Islet precursor cell (in vitro differentiated cells): ENCODE results near the gene COQ8A.
"Not testable (repeated sequence)": the region's sequence is repeated elsewhere in the genome, so short reads cannot be mapped to it uniquely, and the experiment has no call there.

ENCODE experiments used
- DNase-seq: peaks from one replicate; pipeline ENCODE4 v3.0.0-alpha.2; 2018

The COQ8A gene

DNA sequence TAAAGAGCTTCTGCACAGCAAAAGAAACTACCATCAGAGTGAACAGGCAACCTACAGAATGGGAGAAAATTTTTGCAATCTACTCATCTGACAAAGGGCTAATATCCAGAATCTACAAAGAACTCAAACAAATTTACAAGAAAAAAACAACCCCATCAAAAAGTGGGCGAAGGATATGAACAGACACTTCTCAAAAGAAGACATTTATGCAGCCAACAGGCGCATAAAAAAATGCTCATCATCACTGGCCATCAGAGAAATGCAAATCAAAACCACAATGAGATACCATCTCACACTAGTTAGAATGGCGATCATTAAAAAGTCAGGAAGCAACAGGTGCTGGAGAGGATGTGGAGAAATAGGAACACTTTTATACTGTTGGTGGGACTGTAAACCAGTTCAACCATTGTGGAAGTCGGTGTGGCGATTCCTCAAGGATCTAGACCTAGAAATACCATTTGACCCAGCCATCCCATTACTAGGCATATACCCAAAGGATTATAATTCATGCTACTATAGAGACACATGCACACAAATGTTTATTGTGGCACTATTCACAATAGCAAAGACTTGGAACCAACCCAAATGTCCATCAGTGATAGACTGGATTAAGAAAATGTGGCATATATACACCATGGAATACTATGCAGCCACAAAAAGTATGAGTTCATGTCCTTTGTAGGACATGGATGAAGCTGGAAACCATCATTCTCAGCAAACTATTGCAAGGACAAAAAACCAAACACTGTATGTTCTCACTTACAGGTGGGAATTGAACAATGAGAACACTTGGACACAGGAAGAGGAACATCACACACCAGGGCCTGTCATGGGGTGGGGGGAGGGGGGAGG lies 10.6 kb upstream of the COQ8A start:
- not testable (repeated sequence) for DNase-seq

DNA sequence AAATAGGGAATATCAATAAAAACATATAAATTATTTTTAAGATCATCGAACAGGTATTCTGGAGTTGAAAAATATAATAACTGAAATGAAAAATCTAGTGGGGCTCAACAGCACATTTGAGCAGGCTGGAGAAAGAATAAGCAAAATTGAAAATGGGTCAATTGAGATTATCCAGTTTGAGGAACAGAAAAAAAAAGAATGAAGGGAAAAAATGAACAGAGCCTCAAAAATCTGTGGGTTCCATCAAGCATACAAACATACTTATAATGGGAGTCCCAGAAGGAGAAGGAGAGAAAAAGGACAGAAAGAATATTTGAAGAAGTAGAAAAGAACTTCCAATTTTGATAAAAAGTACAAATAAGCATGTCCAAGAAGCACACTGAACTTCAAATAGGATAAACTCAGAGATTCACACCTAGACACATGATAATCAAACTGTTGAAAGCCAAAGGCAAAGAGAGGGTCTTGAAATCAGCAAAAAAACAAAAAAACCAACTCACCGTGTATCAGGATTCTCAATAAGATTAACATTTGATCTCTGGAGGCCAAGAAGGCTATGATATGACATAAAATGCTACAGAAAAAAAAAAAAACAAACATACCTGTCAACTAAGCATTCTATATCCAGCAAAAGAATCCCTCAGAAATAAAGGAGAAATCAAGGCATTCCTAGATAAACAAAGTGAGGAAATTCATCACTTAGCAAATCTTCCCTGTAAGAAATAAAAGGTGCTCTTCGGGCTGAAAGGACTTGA lies 5.4 kb upstream of the COQ8A start:
- DNase-seq = no peak

DNA sequence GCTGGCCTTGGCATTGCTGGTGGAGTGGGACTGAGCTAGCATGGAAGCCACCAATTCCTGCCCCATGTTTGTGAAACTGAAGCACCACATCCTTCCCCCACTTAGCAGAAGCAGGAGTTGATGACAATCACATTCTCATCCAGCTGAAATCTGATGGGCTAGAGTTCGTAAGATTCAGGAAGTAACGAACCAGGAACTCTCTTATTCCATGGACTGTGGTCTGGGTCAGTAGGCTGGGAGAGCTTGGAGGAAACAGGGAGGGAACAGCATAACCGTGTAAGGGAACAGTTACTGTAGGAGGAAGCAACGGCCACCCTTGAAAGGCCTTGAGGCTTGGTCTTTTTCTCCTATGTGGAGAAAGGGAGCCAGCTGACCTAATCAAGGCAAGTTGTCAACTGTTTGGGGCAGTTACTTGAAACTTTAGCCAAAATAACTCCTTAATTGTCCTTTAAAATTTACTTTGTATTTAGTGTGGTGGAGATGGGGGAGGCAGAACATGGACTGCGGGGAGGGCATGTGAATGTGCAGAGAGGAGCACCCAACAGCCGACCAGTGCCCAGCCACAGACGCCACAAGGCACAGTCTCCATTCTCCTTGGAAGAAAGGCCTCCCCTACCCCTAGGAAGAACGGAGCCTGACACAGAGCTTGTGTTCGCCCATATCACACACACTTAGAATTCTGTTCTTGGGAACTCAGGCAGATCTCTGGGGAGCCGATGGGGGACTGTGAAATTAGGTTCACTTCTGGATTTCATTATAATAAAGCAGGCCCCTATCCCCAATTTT lies 2.0 kb upstream of the COQ8A start:
- peak; percentile 29 for DNase-seq

DNA sequence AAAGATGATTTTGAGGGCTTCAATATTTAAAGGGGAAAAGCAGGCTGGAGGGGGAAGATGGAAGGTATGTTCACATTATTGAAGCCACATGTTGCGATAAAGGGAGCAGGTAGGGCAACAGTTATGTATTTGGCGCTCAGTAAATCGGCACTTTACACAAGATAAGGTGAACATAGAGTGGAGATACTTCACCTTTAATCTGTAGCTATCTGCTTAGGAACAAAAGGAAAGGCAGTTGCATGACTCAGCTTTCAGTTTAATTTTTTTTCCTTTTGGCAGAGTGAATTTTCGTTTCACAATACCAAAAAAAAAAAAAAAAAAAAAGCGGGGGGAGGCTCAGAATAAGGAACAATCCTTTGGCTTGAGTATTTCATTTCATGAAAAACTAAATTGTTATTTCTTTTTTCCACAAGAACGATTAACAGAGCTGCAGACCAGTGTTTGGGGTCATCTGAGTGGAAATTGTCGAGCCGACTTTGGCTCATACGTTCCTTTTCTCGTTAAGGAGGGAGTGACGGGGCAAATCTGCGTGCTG lies 1.1 kb upstream of the COQ8A start:
- peak; percentile 20 for DNase-seq

DNA sequence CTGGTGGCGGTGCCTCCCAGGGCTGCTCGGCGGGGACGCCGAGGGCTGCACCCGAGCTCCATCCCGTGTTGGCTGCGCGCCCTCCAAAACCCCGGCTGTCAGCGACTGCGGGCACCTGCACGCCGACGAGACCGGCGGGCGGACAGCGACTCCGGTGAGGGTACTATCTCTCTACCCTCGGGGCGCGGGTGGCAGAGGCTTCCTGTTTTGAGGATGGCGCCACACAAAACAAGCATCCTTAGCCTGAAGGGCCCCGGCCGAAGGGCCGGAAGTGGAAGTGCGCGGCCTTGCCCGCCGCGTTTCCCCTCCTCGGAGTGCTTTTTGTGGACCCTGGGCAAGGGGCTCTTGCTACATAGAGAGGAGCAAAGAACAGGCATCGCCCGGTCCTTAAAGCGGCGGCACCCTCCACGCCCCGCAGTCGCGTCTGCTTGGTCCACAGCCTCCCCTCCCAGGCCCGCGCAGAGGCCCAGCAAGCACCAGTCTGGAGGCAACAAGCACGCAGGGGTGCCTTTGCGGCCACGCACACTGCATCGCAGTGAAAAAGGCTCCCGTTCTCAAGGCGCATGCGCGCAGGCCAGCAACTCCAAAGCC lies 561 bp upstream of the COQ8A start:
- no peak for DNase-seq

DNA sequence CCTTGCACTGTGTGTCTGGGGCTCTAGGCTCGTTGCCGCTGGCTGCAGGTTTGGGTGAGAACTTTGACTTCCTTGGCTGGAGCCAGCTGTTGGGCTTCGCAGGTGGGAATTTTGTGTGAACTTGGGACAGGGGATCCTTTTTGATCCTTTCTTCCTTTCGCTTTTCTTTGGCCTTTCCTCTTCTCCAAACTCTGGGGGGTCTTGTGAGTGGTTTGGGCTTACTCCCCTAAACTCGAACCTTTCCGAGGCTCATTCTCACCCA lies 643 bp downstream of the COQ8A start:
- DNase-seq = no peak

DNA sequence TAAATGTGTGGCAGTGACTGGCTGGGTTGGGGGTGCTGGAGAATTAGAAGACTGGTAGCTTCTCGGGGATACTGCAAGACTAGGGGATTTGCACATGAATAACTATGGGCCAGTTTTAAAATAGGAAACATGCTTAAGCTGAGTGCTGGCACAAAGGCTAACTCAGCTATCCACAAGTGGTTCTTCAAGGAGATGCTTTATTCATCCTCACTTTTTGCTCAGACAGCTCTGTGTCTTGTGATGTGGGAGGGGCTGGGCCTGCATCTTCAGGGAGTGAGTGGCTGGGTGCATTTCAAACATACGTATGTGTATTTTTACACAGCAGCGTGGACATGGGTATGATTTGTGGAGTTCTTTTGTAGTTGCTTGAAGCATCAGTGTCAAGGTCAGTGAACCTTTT lies 2.3 kb downstream of the COQ8A start:
- DNase-seq = no peak

DNA sequence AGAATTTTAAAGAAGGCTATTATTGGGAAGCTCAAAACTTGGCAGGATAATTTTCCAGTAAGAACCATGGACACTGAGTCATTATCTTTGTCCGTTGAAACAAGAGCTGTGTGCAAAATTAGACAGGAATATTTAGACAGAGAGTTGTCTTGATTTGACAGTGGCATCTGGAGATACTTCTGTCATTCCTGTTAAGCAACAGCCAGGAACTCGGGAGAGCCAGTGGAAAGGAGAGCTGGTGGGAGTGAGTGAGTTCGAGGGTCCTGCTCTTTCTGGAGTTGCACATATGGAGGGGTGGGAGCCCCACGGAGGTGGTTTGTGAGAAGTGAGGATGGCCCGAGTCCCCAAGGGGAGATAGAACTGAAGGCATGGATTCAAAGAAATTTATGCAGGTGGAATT lies 3.1 kb downstream of the COQ8A start:
- no peak for DNase-seq

DNA sequence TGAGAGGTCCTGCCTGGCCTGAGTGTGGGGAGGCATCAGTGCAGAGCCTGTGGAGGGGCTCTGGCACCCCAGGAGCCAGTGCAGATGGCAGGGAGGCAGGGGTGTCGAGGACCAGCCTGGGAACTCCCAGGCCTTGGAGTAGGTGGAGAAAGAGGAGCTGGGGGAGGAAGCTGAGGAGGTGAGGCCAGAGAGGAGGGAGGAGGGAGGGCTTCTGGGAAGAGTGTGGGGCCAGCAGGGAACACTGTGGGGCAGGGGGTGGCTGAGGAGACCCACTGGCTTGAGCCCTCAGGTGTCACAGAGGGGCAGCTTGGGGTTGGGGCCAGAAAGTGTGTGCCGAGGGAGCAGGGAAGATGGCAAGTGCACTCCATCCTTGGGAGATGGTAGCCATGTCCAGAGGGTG lies 3.8 kb downstream of the COQ8A start:
- no peak for DNase-seq

DNA sequence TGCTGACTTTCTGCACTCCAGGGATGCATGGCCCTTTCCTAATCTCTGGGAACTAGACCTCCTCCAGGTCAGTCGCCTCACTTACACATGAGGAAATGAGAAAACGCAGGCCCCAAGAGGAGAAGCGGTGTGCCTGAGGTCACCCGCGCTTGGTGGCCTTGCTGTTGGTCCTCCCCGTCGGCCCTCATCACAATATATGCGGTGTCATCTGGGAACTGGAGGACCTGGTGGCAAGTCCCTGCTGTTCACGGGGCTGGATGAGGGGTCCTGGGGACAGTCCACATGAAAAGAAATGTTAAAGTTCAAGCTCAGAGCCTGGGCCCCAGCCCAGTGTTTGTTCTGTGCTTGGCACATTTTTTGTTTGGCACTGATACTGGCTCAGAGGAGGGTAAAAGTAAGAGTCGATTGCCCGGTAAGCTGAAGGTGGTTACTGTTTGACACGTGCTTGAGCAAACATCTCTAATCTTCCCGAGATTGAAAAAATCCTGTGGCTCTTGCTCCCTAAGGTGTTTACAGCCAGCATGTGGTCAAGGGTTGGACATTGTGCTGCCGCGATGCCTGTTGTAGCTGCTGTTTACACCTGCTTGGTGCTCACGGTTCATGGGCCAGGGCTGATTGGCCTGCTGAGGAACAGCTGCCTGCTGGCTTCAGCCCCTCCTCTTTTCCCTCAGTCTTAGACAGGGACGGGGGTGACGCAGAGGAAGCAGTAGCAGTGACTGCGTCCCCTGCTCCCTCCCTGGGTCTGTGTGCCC lies 5.2 kb downstream of the COQ8A start:
- no peak for DNase-seq

DNA sequence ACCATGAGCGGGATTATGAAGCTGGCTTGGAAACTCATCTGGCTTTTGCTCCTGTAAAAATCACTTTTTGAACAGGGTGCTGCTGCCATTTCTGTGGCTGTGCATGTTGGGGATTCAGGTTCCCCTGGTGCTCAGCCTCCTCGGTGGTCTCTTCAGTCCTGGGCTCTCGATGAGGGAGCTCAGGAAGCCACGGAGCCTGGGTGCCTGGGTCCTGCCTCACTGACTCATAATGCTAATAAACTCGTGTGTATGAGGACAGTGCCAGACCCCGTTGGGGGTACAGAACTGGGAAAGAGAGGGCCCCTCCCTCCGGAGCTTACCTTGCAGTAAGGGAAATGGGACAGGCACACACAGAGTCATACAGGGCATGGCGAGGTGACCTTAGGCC lies 5.8 kb downstream of the COQ8A start:
- peak; percentile 46 for DNase-seq

DNA sequence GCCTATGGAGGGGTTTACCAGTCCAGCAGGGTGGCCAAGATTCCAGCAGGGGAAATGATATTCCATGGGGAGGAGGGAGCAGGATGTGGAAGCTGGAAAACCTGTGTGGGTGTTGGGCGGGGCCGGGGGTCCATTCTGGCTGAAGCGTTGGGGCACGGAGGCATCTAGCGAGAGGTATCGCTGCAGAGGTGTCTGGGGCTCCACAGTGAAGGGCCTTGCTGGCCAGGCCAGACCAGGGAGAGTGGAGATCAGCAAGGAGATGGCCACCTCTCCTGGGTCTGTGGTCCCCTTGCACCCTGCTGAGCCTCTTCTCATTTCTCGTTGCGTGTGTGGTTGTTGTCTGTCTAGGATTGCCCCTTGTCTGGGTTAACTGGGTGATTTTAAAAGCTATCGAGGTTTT lies 6.2 kb downstream of the COQ8A start:
- DNase-seq = peak; percentile 40

DNA sequence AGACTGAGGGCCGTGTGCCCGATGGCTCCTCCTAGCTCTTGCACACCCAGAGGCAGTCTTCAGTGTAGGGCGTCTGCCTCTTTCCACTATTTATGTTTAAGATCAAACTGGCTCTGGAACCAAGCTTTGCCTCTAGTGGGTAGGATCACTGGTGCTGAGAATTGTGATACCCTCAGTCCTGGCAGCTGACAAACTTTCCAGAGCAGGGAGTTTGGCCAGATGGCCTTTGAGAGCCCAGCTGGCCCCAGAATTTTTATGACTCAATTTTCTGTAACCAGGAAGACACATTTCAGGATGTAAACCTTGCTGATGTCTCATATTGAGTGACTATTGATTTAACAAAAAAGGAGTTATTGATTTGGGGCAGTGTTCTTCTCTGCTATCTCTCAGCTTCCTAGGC lies 6.7 kb downstream of the COQ8A start:
- DNase-seq = no peak

DNA sequence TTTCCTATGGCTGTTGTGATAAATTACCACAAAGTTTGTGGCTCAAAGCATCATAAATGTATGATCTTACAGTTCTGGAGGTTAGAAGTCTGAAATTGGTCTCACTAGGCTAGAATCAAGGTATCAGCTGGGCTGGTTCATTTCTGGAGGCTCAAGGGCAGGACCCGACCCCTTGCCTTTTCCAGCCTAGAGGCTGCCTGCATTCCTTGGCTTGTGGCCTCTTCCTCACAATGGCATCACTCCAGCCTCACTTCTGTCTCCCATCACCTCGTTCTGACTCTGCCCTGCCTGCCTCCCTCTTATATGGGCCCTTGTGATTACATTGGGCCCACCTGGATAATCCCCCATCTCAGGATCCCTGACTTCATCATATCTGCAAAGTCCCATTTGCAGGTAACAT lies 8.0 kb downstream of the COQ8A start:
- DNase-seq = no peak

DNA sequence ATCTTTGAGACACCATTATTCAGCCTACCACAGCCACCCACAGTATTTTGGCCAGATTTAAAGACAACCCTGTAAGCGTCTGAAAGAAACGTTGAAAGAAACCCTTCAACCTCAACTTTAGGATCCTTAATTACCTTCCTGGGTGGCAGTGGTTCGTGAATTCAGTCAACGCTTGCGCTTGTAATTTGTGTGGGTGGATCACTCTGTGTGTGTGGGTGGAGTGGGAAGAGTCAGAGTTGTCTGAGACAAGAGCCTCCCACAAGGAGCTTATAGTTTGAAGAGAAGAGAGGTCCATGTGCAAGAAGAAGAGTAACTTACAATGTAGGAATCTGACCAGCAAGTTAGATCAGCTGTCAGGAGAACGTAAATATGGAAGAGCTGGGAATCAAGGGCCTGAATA lies 8.4 kb downstream of the COQ8A start:
- no peak for DNase-seq

DNA sequence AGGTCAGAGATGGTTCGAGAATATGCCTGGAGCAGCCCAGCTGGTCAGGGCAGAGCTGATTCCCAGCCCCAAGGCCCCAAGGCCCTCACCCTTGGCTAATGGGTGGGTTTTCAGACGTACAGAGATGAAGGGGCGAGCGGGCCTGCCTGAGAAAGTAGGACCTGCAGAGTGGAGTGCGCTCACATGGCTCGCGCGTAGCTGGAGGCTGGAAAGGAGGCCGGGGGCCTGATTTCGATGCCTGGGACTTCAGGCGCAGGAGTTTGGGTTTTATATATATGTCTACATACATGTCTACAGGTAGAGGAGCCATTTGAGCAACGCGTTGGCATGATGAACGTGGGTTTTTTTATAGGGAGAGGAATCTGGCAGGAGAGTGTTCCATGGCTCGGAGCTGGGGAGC lies 8.9 kb downstream of the COQ8A start:
- no peak for DNase-seq

DNA sequence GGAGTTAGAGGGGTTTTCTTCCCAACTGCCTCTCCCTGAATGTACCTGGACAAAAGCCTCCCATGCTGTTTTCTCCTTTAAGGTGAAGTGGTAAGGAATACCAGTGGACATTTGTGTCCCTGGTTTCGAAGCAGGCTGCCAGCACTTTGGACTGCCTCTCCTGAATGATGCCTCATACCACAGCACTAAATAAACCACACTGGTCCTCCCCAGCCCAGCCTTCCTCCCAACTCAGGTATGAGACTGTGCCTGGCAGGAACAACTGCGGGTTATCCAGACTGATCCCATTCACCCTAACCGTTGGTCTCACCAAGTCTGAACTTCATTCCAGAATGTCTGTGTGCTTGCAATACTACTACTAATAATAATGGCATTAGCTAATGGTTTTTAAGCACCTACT lies 9.3 kb downstream of the COQ8A start:
- no peak for DNase-seq

DNA sequence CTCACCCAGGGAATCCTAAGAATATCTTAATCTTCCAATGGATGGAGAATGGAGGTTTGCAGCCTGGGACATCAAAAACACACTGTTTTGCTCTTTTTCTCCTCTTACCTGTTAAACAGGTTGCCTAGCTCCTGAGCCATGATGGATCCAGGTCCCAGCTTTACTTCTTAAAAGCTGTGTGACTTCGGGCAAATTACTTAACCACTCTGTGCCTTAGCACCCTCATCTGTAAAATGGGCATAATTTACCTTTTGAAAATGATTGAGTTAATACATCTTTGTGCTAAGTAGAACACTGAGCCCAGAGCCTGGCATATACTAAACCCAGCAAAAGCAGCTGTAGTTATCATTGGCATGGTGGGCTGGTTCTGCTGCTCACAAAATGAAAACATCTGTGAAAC lies 10.2 kb downstream of the COQ8A start:
- no peak for DNase-seq

DNA sequence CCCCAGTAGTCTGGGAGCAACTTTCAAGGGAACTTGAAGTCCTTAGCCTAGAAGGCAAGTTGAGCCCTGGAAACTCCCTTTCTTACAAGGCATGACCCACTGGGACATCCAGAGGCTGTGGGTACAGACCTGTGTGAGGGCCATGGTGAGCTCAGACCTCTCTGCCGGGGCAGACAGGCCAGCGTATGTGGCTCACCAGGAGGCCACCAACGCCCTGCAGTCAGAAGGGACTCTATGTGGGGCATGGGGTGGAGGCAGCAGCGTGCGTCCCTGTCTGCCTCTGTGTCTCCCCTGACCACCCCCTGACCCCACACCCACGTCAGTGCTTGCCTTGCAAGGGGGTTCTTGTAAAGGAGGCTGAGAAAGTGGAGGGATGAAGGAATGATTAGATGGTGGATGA lies 10.8 kb downstream of the COQ8A start:
- no peak for DNase-seq

DNA sequence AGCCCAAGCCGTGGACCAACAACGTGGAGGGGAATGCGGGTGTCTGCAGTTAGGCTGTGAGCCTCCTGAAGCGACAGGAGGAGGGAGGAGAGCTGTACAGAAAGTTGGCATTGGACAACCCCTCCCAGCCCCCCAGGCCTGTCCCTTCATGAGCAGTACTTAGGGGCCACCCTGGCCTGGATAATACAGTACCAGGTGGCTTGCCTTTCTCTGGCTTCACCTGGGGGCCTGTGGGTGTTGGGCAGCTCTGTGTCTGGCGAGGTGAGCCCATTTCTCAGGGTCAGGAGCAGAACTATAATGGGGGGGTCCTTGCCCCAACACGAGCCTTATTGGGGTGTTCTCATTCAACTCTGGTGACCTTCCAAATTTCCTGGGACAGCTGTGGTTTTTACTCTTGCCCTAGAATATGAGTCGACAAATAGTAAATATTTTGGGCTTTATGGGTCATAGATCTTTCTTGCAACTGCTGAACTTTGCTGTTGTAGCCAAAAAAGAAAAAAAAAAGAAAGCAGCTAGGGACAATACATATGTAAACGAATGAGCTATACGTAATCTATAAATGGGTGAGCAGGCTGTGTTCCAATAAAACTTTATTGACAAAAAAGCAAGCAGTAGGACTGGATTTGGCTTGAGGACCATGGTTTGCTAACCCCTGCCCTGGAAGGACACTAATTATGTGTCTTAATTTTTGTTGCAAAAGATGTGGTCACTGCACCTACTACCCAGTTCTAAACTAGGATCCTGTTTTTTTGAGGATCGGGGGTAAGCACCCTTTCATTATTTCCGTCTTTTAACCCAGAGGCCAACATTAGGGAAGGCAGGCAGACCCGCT lies 11.4 kb downstream of the COQ8A start:
- DNase-seq = no peak

DNA sequence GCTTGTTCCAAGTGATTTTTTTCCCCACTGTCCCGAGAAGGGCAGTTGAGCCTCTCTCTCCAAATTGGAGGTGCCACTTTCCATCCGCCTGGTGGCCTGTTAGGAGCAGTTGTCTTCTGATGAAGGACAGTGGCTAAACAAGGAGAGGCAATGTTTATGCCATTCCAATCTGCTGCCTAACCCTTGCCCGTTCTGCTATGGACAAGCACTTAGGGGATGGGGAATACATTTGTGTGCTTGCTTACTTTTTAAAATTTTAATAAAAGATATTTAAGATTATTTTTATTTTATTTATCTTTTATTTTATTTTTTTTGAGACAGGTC lies 12.0 kb downstream of the COQ8A start:
- no peak for DNase-seq
